Transverse colon (tissue), 4 donors: ENCODE measurements around the gene NFKBIL1. TPM values are rescaled to one million over a fixed set of nuclear protein-coding genes. Genes with fewer than 3 reads are reported as not detected.
A peak's percentile ranks its signal among the peaks of the same experiment; 100 is the strongest.

Experiments
- DNase-seq: peaks from one replicate; pipeline ENCODE4 v3.0.0-alpha.2; 2019
- H3K27ac ChIP-seq, 4 donors: fragments of 200-600 bp; sonication (generic); 2 replicates each; pipeline ENCODE4 v1.5.1; 2016 to 2018; ENCODE audit warnings: inconsistent platforms in 4 of 4
- H3K27me3 ChIP-seq: fragments of 200-600 bp; sonication (generic); 2 replicates; pipeline ENCODE4 v1.5.1; 2017; ENCODE audit warnings: inconsistent platforms
- H3K36me3 ChIP-seq, 4 donors: fragments of 200-600 bp; sonication (generic); 2 replicates each; pipeline ENCODE4 v1.5.1; 2017 to 2019; ENCODE audit warnings: inconsistent platforms in 4 of 4
- H3K4me1 ChIP-seq, 4 donors: fragments of 200-600 bp; sonication (generic); 2 replicates each; pipeline ENCODE4 v1.5.1; 2017 to 2020; ENCODE audit warnings: inconsistent platforms in 4 of 4
- H3K4me3 ChIP-seq, 4 donors: fragments of 200-600 bp; sonication (generic); 1 replicate in 1 of 4; 2 replicates in 3 of 4; pipeline versions ENCODE4 v1.5.1 to v1.6.1; 2017 to 2019; ENCODE audit warnings: inconsistent platforms in 4 of 4
- H3K9me3 ChIP-seq, 2 donors: fragments of 200-600 bp; sonication (generic); 2 replicates each; pipeline ENCODE4 v1.5.1; 2017 to 2019; ENCODE audit warnings: inconsistent platforms in 2 of 2
- CTCF ChIP-seq, 5 experiments: fragments of 200-600 bp in 3 of 5; fragments of 450-650 bp in 2 of 5; sonication (generic) in 3 of 5; IDR thresholded peaks; 1 replicate in 2 of 5; 2 replicates in 3 of 5; pipeline ENCODE4 v1.5.1; 2016 to 2017; ENCODE audit warnings: antibody characterized with exemption in 5 of 5, inconsistent platforms in 3 of 5, mild to moderate bottlenecking in 2 of 5, moderate library complexity in 1 of 5
- EP300 ChIP-seq: sonication (generic); formaldehyde crosslinking; IDR thresholded peaks from one replicate; pipeline ENCODE4 v1.6.1; 2017; ENCODE audit warnings: antibody characterized with exemption, low read depth
- POLR2A ChIP-seq: fragments of 450-650 bp; IDR thresholded peaks from one replicate; pipeline ENCODE4 v1.6.1; 2016; ENCODE audit warnings: antibody characterized with exemption, mild to moderate bottlenecking, moderate library complexity
- POLR2AphosphoS5 ChIP-seq, 3 donors: sonication (generic); formaldehyde crosslinking; IDR thresholded peaks; one replicate each; pipeline ENCODE4 v1.6.1; 2016; ENCODE audit warnings: antibody characterized with exemption in 3 of 3
- WGBS, 2 donors: methylation state at CpG; one replicate each; pipeline ENCODE4 v1.1.5; 2018; ENCODE audit warnings: low coverage in 1 of 2; 5-methylcytosine and 5-hydroxymethylcytosine counted together
- in situ Hi-C, 4 donors: fragments of 200-750 bp; cut with MboI; loops; one replicate each; pipeline versions ENCODE4 v1.15.0 to v1.15.1; 2017; ENCODE audit warnings: low sequenced_read_pairs in 3 of 4, low pct_ligation_motif_present in 1 of 4, low pct_unique_long_range_greater_than_20kb in 1 of 4
- intact Hi-C: fragments of 100-400 bp; cut with DNase I; formaldehyde crosslinking; loops from one replicate; pipeline ENCODE4 v1.15.1; 2023; ENCODE audit warnings: low total_unique reads
- total RNA-seq, 4 donors: library from RNA; depleted of rRNA; stranded (reverse); fragments of >200 nt; gene quantifications; one replicate each; pipeline ENCODE4 v1.1.0, GENCODE V29; 2016

The NFKBIL1 gene
- total RNA-seq, 4 donors from 2014 or later, result 13.7 to 29.5 (median 22.9) TPM

DNA sequence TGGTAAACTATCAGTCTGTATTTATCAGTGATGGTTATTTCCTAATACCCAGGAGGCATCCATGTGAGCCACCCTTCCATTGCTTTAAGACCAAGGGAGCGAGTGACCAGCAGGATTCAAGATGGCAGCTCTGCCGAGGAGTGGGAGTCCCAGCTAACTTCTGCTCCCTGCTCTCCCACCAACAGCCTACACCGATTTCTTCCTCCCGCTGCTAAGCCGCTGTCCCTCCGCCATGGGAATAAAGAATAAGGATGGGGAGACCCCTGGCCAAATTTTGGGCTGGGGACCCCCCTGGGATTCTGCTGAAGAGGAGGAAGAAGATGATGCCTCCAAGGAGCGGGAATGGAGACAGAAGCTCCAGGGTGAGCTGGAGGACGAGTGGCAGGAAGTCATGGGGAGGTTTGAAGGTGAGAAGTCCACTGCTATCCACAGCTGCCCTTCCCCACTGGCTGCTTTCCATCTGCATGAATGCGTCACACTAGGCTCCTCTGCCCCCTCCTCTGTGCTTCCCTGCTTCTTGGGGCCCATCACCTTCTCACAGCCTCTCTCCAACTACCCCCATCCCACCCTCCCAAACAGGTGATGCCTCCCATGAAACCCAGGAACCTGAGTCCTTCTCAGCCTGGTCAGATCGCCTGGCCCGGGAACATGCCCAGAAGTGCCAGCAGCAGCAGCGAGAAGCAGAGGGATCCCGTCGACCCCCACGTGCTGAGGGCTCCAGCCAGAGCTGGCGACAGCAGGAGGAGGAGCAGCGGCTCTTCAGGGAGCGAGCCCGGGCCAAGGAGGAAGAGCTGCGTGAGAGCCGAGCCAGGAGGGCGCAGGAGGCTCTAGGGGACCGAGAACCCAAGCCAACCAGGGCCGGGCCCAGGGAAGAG lies 10.3 kb downstream of the NFKBIL1 start:
- no peak overlapping the region for H3K4me3 ChIP-seq
- H3K4me1 ChIP-seq, result peaks cover 0 to 35% (median 7%) of the 10 kb centered on the region in 4 donors
- intact Hi-C loops (no loop called here), in situ Hi-C loops (no loop called here)
- H3K36me3 ChIP-seq, result peaks cover 0 to 20% (median 6%) of the 10 kb centered on the region in 4 donors
- H3K27ac ChIP-seq, result peak overlapping the region in 2 of 4 donors; percentile 32 to 57
- WGBS, 2 donors, result 60 to 73% methylated on average over 1 to 24 of the region's 24 CpGs
- no peaks in the 10 kb centered on the region for H3K27me3 ChIP-seq
- TF ChIP-seq POLR2A, result no peak
- no peak for TF ChIP-seq CTCF (IDR thresholded peaks at IDR 0.05)
- TF ChIP-seq EP300, result no peak
- no peak for TF ChIP-seq POLR2AphosphoS5 (IDR thresholded peaks at IDR 0.05)
- no peaks in the 10 kb centered on the region for H3K9me3 ChIP-seq
- no peak for DNase-seq

DNA sequence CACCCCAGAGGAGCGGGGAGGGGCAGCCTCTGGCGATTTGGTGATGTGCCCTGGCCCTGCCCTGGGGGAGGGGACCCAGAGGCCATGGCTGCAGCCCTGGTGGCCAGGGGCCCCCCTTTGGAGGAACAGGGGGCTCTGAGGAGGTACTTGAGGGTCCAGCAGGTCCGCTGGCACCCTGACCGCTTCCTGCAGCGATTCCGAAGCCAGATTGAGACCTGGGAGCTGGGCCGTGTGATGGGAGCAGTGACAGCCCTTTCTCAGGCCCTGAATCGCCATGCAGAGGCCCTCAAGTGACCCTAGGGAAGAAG lies 10.9 kb downstream of the NFKBIL1 start:
- 79% methylated on average over 8 of the region's 8 CpGs; no CpG with 5 or more reads in 1 of the 2 donors for WGBS, 2 donors
- peaks cover 0 to 35% (median 7%) of the 10 kb centered on the region in 4 donors for H3K4me1 ChIP-seq
- no peak overlapping the region for H3K4me3 ChIP-seq
- no peak for DNase-seq
- in situ Hi-C loops (no loop called here), intact Hi-C loops (no loop called here)
- no peak for TF ChIP-seq EP300
- TF ChIP-seq POLR2AphosphoS5 (IDR thresholded peaks at IDR 0.05), result no peak
- no peak for TF ChIP-seq CTCF (IDR thresholded peaks at IDR 0.05)
- no peak for TF ChIP-seq POLR2A
- peaks cover 0 to 20% (median 6%) of the 10 kb centered on the region in 4 donors for H3K36me3 ChIP-seq
- no peaks in the 10 kb centered on the region for H3K9me3 ChIP-seq
- H3K27ac ChIP-seq, result peak overlapping the region in 3 of 4 donors; percentile 32 to 69 (median 57)
- no peaks in the 10 kb centered on the region for H3K27me3 ChIP-seq

DNA sequence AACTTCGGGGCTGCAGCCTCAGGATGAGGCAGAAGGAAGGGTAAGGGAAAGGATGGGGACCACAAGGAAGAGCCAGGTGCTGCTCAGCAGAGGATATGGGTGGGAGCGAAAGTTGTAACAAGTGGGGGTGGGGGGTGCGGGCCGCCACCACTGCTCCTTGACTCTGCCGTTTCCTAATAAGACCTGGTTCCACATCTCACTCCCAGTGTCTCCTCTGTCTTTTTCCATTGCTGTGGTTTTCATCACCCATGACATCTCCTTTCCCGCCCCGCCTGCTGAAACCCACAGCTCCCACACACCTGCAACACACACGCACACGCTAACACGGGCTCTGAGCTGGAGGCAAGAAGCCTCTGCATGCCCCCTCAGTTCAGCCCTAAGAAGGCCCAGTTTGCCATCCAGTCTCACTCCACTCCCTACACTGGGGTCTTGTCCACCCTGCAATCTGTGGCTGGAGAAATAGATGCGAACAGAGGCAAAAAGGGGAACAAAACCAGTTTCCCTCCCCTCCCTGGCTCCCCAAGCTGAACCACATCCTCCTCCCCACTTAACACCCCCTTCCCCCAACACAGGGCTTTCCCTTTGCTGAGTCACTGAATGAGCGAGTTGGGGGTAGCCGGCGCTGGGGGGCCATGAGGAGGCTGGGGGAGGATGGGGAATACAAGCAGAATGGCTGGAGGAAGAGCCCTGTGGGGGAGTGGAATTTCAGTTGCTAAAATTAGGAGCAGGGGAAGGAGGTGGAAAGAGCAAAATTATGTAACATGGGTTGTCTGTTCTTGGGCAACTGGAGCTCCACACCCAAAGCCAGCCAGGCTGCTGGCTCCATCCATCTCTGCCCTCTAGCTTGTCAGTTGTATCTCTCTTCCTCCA lies 11.5 kb downstream of the NFKBIL1 start:
- H3K27ac ChIP-seq, result peak overlapping the region; percentile 32 to 69 (median 63)
- H3K4me3 ChIP-seq, result no peak overlapping the region
- intact Hi-C loops (no loop called here), in situ Hi-C loops (no loop called here)
- 69 to 85% methylated on average over 5 to 14 of the region's 14 CpGs for WGBS, 2 donors
- no peaks in the 10 kb centered on the region for H3K27me3 ChIP-seq
- peaks cover 0 to 16% (median 6%) of the 10 kb centered on the region in 4 donors for H3K36me3 ChIP-seq
- peaks cover 0 to 35% (median 7%) of the 10 kb centered on the region in 4 donors for H3K4me1 ChIP-seq
- no peaks in the 10 kb centered on the region for H3K9me3 ChIP-seq
- TF ChIP-seq CTCF (IDR thresholded peaks at IDR 0.05) (no peak), EP300 (no peak), POLR2AphosphoS5 (IDR thresholded peaks at IDR 0.05) (no peak), POLR2A (no peak)
- DNase-seq, result peak; percentile 42

DNA sequence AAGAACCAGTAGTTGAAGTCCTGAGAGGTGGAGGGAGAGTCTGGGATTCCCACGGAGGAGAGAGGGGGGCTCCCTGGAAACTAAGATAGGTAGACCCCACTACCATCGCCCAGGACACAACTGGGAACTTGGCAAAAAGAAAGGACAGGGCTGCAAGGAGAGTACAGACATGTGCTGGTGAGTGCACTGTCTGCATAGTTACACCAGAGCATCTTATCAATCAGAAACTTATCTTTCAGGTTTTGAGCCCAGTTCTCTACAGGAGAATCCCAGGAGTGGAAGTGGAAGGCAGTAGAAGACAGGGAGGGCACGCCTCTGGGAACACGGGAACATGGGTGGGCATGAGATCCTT lies 12.2 kb downstream of the NFKBIL1 start:
- no peak overlapping the region for H3K4me3 ChIP-seq

More for the DNA sequence above, 12.2 kb downstream of the NFKBIL1 start:
- in situ Hi-C loops, result no loop called here
- Histone ChIP-seq H3K9me3 (no peaks in the 10 kb centered on the region), H3K36me3 (peaks cover 0 to 14% (median 6%) of the 10 kb centered on the region in 4 donors), H3K4me1 (peaks cover 0 to 35% (median 7%) of the 10 kb centered on the region in 4 donors), H3K27me3 (no peaks in the 10 kb centered on the region), H3K27ac (peak overlapping the region; percentile 32 to 69 (median 63))
- intact Hi-C loops, result no loop called here
- WGBS, 2 donors, result 45 to 55% methylated on average over 2 to 4 of the region's 4 CpGs
- no peak for DNase-seq
- TF ChIP-seq POLR2AphosphoS5 (IDR thresholded peaks at IDR 0.05) (no peak), CTCF (IDR thresholded peaks at IDR 0.05) (no peak), EP300 (no peak), POLR2A (no peak)
